Hippocampal formation (tissue), 2 donors: ENCODE measurements around the gene RNF13.
"Not testable (repeated sequence)": the region's sequence is repeated elsewhere in the genome, so short reads cannot be mapped to it uniquely, and the experiment has no call there.

ENCODE experiments used
- DNase-seq, 2 donors: peaks; one replicate each; lab custom pipeline; 2025; lab: John Stamatoyannopoulos, UW

The RNF13 gene

GRCh38 chr3:149895769-149896168 lies 82.8 kb downstream of the RNF13 start:
- no peak for DNase-seq

DNA sequence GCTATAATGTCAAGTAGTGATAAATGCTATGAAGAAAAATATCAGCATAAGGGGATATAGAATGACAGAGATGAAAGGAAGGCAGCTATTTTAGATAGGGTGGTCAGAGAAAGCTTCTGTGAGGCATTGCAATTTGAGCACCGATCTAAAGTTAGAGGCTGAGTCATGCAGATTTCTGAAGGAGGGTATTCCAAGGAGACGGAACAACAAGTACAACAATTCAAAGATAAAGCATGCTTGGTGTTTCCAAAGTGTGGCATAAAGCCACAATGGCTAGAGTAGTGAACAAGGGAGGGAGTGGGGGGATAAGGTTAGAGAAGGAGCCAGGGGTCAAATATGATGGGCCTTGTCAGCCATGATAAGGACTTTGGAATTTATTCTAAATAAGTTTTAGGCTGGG lies 85.8 kb downstream of the RNF13 start:
- DNase-seq: no peak

DNA sequence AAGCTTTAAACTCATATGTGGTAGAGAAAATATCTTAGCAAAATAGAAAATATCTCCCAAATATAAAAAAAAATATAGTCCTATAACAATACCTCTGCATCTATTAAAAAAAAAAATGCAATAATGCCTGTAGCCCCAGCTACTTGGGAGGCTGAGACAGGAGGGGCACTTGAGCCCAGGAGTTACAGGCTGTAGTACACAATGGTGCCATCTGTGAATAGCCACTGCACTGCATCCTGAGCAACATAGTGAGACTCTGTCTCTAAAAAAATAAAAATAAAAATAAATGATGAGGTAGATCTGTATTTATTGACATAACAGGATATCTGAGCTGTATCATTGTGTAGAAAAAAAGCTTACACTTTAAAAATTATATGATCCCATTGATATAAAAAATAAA lies 87.3 kb downstream of the RNF13 start:
- DNase-seq: no peak

GRCh38 chr3:149901770-149902169 lies 88.8 kb downstream of the RNF13 start:
- DNase-seq: no peak

DNA sequence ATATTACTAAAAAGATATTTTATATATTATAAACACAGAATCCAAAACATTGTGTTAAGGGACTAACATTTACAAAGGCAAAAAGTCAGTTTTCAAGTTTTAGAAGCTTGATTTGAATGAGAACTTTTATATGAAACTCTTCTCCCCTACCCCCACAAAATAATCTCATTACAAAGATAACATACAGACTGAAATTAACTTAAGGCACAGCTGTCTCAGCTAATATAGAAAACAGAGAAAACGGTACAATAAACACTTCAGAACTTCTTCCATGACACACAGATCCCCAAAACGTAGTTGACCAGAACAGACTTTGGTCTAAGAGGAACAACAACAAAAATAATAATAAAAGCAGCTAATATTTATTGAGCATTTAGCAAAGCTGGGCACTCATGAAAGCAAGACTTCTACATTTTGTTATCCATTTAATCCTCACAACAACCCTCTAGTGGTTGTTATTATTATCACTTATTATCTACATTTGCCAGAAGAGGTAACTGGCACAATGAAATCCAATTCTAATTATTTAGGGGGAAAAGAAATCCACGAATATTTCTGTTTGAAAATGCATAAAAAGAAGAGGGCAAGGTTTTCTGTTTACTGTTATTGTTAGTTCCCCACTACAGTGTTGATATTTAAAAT lies 89.6 kb downstream of the RNF13 start:
- DNase-seq: no peak

DNA sequence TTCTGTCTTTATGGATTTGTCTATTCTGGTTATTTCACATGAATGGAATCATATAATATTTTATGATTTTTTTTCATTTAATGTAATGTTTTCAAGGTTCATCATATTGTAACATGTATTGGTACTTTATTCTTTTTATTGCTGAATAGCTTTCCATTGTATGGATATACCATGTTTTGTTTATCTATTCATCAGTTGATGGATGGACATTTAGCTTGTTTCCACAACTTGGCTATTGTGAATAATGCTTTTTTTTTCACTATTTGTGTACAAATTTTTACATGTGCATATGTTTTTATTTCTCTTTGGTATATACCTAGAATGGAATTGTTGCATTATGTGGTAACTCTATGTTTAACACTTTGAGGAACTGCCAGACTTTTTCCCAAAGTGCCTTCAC lies 93.0 kb downstream of the RNF13 start:
- no peak for DNase-seq

- DNase-seq: no peak
Observed at GRCh38 chr3:149908424-149908957, 95.5 kb downstream of the RNF13 start.

- DNase-seq: no peak
Observed at GRCh38 chr3:149909923-149910322, 96.9 kb downstream of the RNF13 start.

GRCh38 chr3:149917124-149917667 lies 104.2 kb downstream of the RNF13 start:
- no peak for DNase-seq

GRCh38 chr3:149919509-149919908 lies 106.5 kb downstream of the RNF13 start:
- DNase-seq: no peak

DNA sequence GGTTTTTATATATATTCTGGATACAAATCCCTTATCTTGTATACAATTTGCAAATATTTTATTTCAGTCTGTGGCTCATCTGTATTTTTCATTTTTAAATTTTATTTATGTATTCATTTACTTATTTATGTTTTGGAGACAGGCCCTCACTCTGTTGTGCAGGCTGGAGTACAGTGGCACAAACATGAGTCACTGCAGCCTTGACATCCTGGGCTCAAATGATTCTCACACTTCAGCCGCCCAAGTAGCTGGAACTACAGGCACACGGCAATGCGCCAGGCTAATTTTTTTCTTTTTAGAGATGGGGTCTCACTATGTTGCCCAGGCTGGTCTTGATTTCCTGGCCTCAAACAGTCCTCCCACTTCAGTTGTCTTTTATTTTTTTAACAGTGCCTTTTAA lies 107.1 kb downstream of the RNF13 start:
- DNase-seq: no peak

DNA sequence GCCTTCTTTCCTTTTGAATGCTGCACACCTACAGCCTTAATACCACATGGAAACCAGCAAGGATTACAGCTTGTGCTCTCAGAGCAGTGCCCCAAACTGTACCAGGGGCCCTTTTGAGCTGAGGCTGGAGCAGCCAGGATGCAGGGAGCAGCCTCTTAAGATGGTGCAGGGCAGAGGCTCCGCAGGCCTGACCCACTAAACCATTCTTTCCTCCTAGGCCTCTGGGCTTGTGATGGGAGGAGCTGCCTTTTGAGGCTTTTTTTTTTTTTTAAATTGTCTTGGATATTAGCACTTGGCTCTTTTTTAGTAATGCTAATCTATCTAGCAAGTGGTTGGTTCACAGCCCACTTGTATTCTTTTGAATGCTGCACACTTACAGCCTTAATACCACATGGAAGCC lies 120.0 kb downstream of the RNF13 start:
- no peak for DNase-seq

DNA sequence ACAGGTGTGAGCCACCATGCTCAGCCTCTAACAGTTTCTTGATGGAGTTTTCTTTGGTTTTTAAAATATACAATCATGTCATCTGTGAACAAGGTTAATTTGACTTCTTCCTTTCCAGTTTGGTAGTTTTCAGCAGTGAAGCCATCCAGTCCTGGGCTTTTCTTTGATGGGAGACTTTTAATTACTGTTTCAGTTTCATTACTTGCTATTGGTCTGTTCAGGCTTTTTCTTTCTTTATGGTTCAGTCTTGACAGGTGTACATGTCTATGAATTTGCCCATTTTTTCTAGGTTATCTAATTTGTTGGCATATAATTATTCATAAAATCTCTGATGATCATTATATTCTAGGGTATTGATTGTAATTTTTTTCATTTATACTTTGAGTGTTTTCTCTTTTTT lies 120.8 kb downstream of the RNF13 start:
- no peak for DNase-seq

- DNase-seq: no peak
Observed at GRCh38 chr3:149934524-149934923, 121.5 kb downstream of the RNF13 start.

DNA sequence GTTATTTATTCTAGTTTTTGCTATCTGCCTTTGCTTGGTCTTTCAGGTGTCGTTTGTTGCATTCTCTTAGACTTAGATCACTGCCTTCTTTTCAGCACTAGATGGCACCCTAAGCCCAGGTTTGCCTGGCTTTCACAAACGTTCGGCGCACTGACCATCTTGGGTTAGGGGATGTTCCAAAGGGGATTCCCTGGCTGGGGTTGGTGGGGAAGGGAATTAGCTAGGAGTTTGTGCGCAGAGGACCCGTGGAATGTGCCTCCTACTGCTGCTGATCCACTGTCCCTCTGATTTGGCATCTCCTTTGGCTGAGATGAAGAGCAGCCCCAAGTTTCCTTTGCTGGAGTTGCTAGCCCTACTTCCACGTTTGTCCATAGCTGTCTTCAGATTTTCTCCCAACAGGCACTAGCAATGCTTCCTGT lies 123.8 kb downstream of the RNF13 start:
- DNase-seq: peak in 1 of 2 donors; percentile 36

- not testable (repeated sequence) for DNase-seq
Observed at GRCh38 chr3:149938392-149939055, 125.5 kb downstream of the RNF13 start.

DNA sequence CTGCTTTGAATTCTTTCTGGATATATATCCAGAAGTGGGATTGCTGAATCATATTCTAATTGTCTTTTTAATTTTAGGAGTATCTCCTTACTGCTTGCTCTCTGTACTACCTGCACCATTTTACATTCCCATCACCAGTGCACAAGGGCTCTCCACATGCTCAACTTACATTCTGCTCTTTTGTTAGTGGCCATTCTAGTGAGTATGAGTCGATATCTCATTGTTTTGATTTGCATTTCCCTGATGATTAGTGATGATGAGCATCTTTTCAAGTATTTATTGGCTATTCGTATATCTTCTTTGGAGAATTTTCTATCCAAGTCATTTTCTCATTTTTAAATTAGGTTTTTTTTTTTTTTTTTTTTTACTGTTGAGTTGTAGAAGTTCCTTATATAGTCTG lies 128.2 kb downstream of the RNF13 start:
- DNase-seq: no peak

- DNase-seq: no peak
Observed at GRCh38 chr3:149941946-149942345, 128.9 kb downstream of the RNF13 start.

GRCh38 chr3:149942409-149942808 lies 129.4 kb downstream of the RNF13 start:
- no peak for DNase-seq

DNA sequence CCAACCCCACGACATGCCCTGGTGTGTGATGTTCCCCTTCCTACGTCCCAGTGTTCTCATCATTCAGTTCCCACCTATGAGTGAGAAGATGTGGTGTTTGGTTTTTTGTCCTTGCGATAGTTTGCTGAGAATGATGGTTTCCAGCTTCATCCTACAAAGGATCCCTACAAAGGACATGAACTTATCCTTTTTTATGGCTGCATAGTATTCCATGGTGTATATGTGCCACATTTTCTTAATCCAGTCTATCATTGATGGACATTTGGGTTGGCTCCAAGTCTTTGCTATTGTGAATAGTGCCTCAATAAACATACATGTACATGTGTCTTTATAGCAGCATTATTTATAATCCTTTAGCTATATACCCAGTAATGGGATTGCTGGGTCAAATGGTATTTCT lies 131.0 kb downstream of the RNF13 start:
- DNase-seq: not testable (repeated sequence)

GRCh38 chr3:149947231-149947630 lies 134.2 kb downstream of the RNF13 start:
- DNase-seq: no peak

DNA sequence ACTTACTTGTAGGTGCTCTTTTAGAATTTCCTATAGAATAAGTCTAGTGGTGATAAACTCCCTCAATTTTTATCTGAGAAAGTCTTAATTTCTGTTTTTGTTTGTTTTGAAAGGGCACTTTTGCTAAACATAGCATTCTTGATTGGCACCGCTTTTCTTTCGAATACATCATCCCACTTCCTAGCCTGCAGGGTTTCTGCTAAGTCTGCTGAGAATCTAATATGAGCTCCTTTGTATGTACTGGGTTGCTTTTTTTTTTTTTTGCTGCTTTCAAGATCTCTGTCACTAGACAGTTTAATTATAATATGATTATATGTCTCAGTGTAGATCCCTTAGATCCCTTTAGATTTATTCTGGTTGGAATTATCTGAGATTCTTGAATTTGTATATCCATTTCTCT lies 136.2 kb downstream of the RNF13 start:
- DNase-seq: no peak

GRCh38 chr3:149954812-149955211 lies 141.8 kb downstream of the RNF13 start:
- DNase-seq: no peak
